HG03108 (cell line): ENCODE results near the gene RAB1A.

ENCODE experiments used
- ATAC-seq: cut with Tn5 transposase; IDR thresholded peaks from one replicate; pipeline ENCODE4 v1.9.1; 2021; ENCODE audit warnings: moderate library complexity; ENCODE audit not compliant: unreplicated experiment

Gene RAB1A

DNA sequence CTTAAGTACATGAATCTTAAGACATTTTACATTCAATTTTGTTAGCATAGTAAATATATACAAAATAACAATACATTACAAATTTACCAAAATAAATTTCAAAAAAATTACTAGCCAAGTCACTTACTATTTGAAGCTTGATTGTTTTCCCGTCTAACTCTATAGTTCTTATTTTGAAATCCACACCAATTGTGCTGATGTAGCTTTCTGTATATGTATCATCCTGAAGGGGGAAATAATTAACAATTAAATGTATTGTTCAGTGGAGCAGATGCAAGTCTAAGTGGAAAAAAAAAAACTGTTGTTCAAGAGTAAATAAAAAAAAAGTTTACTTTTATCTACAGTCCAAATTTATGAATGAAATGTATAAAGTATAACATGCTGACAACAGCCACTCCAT, 32.1 kb downstream of the RAB1A start:
- no peak for ATAC-seq

DNA sequence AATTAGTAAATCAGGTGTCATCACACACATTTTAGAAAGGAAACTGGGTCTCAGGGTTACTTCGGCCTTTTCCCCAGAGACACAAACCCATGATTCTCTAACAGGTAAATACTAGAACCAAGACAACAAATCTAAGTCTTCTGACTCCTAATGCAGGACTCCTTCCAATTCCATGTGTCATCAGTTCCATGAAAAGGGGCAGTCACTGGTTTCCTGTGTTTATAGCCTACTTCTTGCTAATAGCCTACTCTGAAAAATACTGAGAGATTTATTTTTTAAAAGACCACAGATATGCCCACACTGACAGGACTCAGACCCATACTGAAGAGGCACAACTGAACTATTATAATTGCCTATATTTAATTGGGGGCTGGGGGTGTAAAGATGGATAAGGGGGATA, 33.0 kb downstream of the RAB1A start:
- ATAC-seq: no peak

DNA sequence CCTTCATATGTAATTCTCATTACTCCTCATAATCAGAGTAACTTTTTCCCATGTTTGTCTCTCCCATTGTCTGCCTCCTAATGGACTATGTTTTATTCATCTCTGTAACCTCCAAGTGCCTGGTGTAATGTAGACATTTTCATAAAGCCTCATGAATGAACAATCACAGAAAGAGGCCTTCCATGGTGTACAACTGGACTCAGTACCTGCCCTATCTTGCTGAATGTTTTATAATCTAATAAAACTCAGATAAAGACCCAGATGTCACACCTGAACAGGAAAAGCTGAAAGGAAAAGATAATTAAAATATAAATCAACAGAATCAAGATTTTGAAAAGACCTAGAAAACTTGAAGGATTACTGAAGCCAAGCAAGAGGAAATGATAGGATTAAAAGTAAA, 36.7 kb downstream of the RAB1A start:
- ATAC-seq: no peak

DNA sequence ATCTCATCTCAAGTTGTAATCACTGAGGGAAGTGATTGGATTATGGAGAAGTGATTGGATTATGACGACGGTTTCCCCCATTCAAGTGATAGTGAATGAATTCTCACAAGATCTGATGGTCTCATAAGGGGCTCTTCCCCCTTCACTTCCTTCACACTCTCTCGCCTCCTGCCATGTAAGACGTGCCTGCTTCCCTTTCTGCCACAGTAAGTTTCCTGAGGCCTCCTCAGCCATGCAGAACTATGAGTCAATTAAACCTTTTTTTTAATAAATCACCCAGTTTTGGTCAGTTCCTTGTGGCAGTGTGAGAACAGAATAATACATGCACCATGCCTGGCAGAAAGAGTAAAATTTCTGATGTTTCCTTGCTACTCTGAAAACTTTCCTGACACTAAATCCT, 37.1 kb downstream of the RAB1A start:
- ATAC-seq: no peak

DNA sequence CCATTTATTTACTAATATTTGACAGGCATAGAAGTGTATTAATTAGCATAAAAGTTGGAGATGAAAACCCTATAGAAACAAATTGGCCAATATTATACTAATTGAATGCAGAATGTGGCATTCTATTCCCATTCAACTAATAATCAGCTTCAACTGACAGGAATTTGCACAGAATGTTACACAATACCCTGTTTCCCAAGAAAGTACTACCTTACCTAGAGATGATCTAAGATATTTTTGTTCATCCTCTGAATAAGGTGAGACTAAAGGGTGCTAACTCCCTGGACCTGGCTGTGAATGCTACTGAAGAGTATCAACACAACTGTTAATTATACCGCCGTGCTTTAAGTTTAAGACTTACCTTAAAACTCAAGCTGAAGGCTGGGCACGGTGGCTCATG, 44.8 kb downstream of the RAB1A start:
- ATAC-seq: no peak

DNA sequence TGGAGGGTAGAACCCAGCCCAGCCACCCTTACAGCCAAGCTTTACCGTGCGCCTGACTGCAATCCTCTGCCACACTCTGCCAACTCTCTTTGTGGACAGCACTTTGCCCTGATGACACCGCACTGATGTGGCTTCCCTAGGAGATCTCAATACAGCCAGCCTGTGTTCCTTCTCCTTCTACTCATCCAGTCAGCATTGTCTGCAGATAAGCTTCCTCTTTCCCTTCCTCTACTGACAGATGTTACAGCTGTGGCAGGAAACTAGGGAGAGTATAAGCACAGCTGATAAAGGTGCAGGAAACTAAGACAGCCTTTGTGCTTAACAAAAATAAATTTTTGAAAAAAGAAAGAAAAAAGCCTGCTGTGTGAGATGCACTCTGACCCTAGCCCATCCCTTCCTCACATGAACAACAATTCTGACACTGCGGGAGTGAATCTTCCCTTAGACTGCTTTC, 48.6 kb downstream of the RAB1A start:
- no peak for ATAC-seq

DNA sequence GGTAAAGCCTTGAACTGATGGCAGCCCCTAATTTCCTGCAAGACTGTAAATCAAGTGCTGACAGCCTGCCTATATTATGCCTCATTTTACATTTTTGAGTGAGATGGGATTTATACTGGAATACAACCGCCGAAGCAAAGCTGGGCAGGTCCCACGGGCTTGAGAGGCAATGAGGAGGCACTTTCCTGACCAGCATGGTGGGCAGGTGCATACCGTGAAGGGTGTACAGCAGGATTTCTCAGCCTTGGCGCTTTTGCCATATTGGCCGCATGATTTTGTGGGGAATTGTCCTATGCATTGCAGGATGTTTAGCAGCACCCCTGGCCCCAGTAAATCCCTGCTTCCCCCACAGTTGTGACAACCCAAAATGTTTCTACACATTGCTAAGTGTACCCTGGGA, 50.9 kb downstream of the RAB1A start:
- ATAC-seq: no peak

DNA sequence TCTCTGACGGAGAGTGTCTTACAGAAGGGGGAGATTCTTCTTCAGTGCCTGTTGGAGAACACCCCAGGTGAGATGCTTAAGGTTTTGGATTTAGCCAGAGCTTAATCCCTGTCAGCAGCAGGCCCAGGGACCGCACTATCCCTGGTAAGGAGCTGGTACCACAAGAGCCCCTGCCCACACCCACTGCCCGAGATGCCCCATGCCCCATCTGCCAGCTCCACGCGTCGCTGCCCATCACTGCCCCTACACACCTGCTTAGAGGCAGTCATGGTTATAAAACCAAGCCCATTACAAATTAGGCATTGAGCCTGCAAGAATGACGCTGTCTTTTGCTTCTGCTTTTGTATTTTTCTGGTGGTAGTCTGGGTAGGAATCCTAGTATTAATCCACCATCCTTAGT, 52.0 kb downstream of the RAB1A start:
- no peak for ATAC-seq

DNA sequence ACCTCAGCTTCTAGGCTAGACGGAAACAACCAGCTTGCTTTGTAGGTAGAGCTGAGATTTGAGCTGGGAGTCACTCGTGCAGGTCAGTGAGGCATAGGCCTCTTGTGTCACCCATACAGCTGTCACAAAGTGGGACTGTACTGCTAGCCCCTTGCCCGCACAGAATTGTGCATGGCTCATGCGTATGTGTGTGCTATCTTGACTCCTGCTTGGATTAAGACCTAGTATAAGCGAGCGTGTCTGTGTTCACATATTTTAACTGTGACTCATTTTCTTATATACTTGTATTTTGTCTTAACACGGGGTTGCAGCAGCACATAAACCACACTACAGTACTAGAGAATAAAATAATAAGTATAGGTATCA, 53.6 kb downstream of the RAB1A start:
- no peak for ATAC-seq

DNA sequence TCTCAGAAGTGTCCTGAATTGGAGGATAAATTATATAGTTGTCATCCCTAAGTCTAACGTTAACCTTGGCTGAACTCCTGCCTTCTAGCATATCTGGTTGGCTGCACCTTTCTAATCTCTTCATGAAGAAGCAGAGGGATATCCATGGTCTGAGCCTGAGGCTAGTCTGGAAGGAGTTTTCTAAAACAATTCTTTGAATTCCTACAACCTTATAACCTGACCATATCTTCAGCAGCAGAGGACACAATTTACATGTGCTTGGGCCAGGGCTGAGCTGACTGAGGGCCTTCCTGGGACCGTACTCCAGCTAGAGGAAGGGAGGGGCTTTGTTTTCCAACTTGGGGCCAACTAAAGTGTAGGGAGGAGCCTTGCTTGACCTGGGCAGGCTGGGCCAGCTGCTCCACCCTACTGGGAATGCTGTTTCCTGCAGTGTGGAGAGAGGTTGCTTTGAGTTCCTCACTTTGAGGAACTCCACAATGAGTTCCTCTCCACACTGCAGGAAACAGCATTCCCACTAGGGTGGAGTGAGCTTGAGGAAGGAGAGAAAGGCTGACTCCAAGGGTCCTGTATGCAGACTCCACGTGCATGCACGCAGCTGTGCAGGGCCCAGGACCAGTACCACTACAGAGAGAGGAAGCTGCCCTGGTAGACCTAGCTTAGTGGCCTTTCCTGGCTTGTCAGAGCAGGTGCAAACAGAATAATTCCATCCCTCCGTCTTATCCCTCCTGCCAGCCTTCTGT, 54.1 kb downstream of the RAB1A start:
- no peak for ATAC-seq

DNA sequence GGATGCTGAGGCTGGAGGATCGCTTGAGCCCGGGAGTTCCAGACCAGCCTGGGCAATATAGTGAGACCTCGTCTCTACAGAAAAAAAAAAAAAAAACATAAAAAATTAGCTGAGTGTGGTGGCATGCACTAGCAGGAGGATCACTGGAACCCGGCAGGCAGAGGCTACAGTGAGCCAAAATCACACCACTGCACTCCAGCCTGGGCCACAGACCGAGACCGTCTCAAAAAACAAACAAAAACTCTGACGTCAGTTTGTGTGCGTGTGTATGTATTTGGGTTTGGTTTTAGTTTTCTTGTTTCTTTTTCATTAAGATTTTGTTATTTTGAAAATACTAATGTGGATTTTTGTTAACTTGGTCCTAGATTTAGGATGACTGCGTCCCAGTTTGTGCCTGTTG, 54.7 kb downstream of the RAB1A start:
- ATAC-seq: no peak

DNA sequence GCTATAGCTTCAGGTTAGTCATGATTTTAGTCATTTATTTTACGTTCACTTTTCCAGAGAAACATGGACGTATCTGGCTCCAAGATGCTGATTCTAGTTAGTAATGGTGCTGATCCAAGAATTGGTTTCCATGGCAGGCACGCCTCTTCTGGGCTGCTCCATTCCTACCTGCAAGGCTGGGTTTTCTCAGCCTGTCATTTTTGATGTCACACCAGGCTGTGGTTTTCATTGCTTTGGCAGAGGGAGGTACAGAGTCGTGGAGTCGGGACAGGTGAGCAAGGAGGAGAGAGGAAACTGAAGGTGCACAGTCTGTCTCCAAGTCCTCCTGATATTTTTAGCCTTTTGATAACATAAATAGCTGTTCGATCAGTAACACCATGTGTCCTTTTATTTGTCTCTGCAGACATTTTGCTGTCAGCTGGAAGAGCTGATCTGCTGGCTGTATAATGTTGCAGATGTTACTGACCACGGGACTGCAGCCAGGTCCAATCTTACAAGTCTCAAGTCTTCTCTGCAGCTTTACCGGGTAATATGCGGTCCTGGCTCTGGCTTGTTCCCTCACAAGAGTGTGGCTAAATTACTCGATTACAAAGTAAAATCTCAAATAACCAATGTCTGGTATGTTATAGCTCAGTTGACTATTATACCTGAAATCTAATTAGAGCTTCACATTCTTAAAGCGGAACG, 55.9 kb downstream of the RAB1A start:
- no peak for ATAC-seq

DNA sequence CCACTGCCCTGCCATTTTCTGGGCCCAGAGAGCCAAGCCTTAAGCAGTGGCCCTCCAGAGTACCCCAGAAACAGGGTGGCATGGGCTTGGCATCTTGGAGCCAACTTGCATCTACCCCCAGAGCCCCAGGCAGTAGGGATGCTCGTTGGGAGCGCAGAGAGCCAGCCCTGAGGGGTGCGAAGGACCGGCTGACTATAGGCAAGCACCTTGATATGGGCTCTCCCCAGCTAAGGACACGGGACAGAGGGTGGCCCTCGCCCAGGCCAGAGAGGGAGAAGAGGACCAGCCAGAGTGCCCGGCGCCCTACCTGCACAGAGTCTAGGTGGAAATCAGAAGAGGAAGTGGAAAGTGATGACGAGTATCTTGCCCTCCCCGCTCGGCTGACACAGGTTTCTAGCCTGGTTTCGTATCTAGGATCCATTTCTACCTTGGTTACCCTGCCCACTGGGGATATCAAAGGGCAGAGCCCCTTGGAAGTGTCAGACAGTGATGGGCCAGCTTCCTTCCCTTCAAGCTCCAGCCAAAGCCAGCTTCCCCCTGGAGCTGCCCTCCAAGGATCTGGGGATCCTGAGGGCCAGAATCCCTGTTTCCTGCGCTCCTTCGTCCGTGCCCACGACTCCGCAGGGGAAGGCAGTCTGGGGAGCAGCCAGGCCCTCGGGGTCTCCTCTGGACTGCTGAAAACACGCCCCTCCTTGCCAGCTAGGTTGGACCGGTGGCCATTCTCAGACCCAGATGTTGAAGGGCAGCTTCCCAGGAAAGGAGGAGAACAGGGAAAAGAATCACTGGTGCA, 57.5 kb downstream of the RAB1A start:
- no peak for ATAC-seq

DNA sequence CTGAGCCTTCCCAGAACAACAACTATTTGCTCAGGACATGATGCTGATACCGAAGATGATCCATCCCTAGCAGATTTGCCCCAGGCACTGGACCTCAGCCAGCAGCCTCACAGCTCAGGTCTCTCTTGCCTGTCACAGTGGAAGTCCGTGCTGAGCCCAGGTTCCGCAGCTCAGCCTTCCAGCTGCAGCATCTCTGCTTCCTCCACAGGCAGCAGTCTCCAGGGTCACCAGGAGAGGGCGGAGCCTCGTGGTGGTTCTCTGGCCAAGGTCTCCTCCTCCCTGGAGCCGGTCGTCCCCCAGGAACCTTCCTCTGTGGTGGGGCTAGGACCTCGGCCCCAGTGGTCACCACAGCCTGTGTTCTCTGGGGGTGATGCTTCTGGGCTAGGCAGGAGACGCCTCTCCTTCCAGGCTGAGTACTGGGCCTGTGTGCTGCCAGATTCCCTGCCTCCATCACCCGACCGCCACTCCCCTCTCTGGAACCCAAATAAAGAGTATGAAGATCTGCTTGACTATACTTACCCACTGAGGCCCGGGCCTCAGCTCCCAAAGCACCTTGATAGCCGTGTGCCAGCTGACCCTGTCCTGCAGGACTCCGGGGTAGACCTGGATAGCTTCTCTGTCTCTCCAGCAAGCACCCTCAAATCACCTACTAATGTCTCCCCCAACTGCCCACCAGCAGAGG, 58.3 kb downstream of the RAB1A start:
- ATAC-seq: no peak

DNA sequence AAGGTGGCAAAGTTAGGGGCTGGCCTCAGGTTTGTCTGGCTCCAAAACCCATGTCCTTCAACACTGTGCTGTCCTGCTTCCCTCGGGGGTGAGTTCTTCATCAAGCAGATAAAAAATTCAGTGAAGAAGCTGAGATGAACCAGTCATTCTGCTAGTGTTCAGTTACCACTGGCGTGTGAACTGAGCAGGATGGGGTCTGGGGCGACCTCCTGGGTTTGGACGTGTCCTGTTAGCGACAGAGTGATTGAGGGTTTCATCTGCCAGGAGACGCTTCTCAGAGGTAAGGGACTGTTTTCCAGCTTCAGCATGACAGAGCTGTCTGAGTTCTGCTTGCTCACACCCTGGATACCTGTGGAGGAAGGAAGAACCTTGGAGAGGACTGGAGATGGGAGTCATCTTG, 59.0 kb downstream of the RAB1A start:
- no peak for ATAC-seq

DNA sequence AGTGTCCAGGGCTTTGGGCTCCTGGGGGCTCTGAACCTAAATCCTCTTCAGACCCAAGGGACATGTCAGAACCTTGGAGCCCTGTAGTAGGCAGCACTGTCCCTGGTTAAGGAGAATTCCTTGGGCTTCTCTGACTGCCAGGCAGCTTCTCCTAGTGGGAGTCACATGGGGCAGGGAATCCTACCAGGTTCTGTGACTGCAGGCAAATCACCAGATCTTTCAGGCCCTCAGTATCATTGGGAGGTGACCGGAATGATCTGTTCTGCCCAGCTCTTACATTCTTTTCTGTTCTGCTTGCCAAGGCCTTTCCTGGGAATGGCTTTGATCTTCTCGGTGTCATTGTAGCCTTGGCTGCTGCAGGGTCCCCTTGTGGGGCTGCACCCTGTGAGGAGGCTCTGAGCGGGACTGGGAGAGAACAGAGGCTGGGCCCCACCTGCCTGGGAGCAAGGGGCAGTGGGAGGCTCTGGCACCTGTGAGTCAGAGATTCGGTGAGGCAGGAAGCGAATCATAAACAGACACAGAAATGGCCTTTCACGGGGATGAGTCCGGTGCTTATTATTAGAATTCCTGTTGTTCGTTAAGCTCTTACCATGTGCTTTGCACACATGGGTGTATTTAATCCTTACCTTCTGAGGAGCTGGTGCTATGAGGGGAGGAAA, 59.6 kb downstream of the RAB1A start:
- no peak for ATAC-seq

DNA sequence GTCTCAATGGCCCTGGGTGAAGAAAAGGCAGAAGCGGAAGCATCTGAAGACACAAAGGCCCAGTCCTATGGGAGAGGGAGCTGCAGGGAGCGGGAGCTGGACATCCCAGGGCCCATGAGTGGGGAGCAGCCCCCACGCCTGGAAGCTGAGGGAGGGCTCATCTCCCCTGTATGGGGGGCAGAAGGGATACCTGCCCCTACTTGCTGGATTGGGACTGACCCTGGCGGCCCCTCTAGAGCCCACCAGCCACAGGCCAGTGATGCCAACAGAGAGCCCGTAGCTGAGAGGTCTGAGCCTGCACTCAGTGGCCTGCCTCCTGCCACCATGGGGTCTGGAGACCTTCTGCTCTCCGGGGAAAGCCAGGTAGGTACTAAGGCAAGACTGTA, 60.5 kb downstream of the RAB1A start:
- ATAC-seq: no peak

DNA sequence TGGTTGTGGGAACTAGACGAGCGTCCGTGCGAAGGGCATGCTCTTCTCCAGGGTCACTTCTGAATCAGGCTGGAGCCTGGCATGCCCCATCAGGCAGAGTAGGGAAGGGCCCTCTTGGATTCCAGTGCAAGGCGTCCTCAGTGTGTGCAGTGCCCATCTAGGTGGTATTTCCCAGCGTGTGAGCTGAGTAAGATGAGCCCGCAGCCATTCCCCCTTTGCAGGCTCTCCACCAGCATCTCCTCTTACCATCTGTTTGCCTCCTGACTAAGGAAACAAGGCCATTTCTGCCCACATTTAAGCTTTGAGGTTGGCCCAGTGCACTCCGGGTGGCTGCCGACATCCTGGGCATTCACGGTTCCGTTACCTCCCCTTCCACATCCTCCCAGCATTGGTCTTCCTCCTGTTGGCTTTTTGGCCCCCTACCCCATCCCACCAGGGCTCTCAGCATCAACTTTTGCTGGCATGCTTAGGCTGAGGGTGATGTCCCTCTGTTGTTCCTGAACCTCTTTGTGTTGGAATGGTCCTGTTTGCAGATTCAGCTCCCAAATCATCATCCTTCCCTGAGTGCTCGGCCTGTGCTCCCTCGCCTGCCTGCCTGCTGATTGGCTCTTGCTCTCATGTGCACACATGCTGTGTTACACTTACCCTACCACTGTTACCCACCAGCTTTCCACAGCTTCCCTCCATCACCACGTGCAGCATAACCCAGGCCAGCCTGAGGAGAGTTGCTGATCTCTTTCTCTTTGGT, 61.9 kb downstream of the RAB1A start:
- ATAC-seq: no peak

DNA sequence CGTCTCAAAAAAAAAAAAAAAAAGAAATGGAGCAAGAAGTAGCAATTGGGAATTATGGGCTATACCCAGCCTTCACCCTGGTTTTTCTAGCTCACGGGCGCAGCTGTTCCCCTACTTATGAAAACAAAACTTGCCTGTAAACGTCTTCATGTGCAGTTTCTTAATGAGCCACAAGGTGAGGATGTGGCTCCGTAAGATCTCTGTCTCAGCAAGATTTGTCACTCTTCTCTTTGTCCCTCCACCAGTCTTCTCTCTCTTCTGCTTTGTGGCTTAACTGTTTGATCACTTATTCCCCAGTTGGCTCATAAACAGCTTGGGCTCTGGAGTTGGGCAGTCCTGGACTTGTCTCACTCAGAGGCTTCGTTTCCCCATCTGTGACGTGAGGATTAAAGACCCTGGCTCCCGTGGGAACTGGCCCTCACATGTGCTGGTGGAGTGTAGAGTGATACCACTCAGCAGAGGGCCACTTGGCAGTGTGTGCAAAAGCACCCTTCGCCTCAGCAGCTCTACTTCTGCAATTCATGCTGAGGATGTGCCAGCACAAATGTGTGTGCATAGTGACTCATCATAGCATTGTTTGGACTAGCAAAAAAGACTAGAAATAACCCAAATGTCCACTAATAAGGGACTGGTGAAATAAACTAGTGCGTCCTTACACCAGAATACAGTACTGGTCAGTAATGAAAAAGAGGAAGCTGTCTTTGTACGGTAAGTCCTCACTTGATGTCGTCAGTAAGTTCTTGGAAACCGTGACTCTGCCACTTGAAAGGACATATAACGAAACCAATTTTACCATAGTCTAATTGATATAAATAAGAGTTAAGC, 65.0 kb downstream of the RAB1A start:
- peak; percentile 71 for ATAC-seq
